Keratinocyte (primary cell): ENCODE results near the gene ACAP3. TPM values are rescaled to one million over a fixed set of nuclear protein-coding genes. Genes with fewer than 3 reads are reported as not detected.
A peak's percentile ranks its signal among the peaks of the same experiment; 100 is the strongest.

ENCODE experiments used
- DNase-seq: peaks from one replicate; pipeline ENCODE4 v3.0.0-alpha.2; 2011; ENCODE audit warnings: low read depth, missing footprints, low spot score
- FAIRE-seq: peaks from 2 replicates; lab custom pipeline; 2011; peaks lifted over from hg19 to GRCh38; lab: Jason Lieb, UNC
- H2AFZ ChIP-seq: 2 replicates; pipeline ENCODE4 v1.6.0; 2012; ENCODE audit warnings: low read length, control low read depth, inconsistent platforms; ENCODE audit not compliant: control insufficient read depth
- H3K27ac ChIP-seq: 2 replicates; pipeline ENCODE4 v1.5.1; 2011; ENCODE audit warnings: low read length; ENCODE audit not compliant: control insufficient read depth, insufficient read depth
- H3K27me3 ChIP-seq: 3 replicates; pipeline ENCODE4 v1.6.0; 2011; ENCODE audit warnings: low read length; ENCODE audit not compliant: control insufficient read depth, insufficient read depth; ENCODE audit errors: extremely low read depth
- H3K36me3 ChIP-seq, 2 experiments: 2 replicates in 1 of 2; 3 replicates in 1 of 2; pipeline ENCODE4 v1.5.1; 2011; ENCODE audit warnings: low read length in 2 of 2, mild to moderate bottlenecking in 1 of 2; ENCODE audit not compliant: control insufficient read depth in 2 of 2, insufficient read depth in 2 of 2; ENCODE audit errors: extremely low read depth in 1 of 2
- H3K4me1 ChIP-seq: 3 replicates; pipeline ENCODE4 v1.5.1; 2011; ENCODE audit warnings: low read length; ENCODE audit not compliant: control insufficient read depth, insufficient read depth; ENCODE audit errors: extremely low read depth
- H3K4me2 ChIP-seq: 3 replicates; pipeline ENCODE4 v1.6.0; 2011; ENCODE audit warnings: low read depth, low read length; ENCODE audit not compliant: control insufficient read depth, insufficient read depth; ENCODE audit errors: extremely low read depth
- H3K4me3 ChIP-seq, 3 experiments: fragments of 200-600 bp in 1 of 3; sonication (generic) in 1 of 3; 2 replicates in 2 of 3; 3 replicates in 1 of 3; pipeline ENCODE4 v1.5.1; 2011 to 2016; ENCODE audit warnings: low read length in 3 of 3, mild to moderate bottlenecking in 3 of 3, control low read depth in 2 of 3, inconsistent platforms in 1 of 3, low read depth in 1 of 3, mixed read lengths in 1 of 3, mixed run types in 1 of 3, moderate library complexity in 1 of 3; ENCODE audit not compliant: control insufficient read depth in 2 of 3, insufficient read depth in 2 of 3; ENCODE audit errors: extremely low read depth in 1 of 3
- H3K79me2 ChIP-seq: 2 replicates; pipeline ENCODE4 v1.6.0; 2012; ENCODE audit warnings: low read length; ENCODE audit not compliant: control insufficient read depth, insufficient read depth
- H3K9ac ChIP-seq: 3 replicates; pipeline ENCODE4 v1.6.0; 2011; ENCODE audit warnings: low read length; ENCODE audit not compliant: control insufficient read depth, insufficient read depth; ENCODE audit errors: extremely low read depth
- H3K9me1 ChIP-seq: 3 replicates; pipeline ENCODE4 v1.6.0; 2011; ENCODE audit warnings: low read length; ENCODE audit not compliant: control insufficient read depth, insufficient read depth; ENCODE audit errors: extremely low read depth
- H3K9me3 ChIP-seq: 2 replicates; pipeline ENCODE4 v1.5.1; 2012; ENCODE audit warnings: low read depth, low read length; ENCODE audit not compliant: control insufficient read depth
- H4K20me1 ChIP-seq: 3 replicates; pipeline ENCODE4 v1.6.0; 2011; ENCODE audit warnings: low read length; ENCODE audit not compliant: control insufficient read depth, insufficient read depth; ENCODE audit errors: extremely low read depth
- CTCF ChIP-seq, 3 experiments: IDR thresholded peaks in 1 of 3; conservative IDR thresholded peaks in 1 of 3; optimal IDR thresholded peaks in 1 of 3; 2 replicates in 2 of 3; 3 replicates in 1 of 3; pipeline versions ENCODE3 to v1.5.1; 2011; ENCODE audit warnings: low read length in 3 of 3, mild to moderate bottlenecking in 3 of 3, moderate library complexity in 2 of 3, control low read depth in 1 of 3, inconsistent platforms in 1 of 3; ENCODE audit not compliant: insufficient read depth in 2 of 3; ENCODE audit errors: extremely low read depth in 1 of 3
- EZH2 ChIP-seq: IDR thresholded peaks from one replicate; pipeline ENCODE4 v1.6.1; 2012; ENCODE audit warnings: inconsistent platforms, mild to moderate bottlenecking, low read length, moderate library complexity
- dilution Hi-C: fragments of 300-500 bp; cut with MboI; formaldehyde crosslinking; loops from one replicate; pipeline ENCODE4 v1.7.0; 2020; ENCODE audit warnings: low sequenced_read_pairs; ENCODE audit not compliant: extremely low pct_ligation_motif_present
- polyA plus RNA-seq, 5 experiments: library from polyadenylated mRNA; depleted of rRNA in 3 of 5; stranded (reverse) in 3 of 5; stranded (forward) in 1 of 5; unstranded in 1 of 5; fragments of >200 nt; gene quantifications; 1 replicate in 1 of 5; 2 replicates in 3 of 5; 3 replicates in 1 of 5; pipeline versions ENCODE4 v1.2.1 to v1.2.3, GENCODE V29; 2011 to 2012; ENCODE audit warnings: missing spikeins in 2 of 5, low read depth in 1 of 5, low replicate concordance in 1 of 5

The ACAP3 gene
- polyA plus RNA-seq, 1 donor (not counting 4 experiments of a cell fraction or from before 2014, with no cell fraction given), result 17.4 TPM

GRCh38 chr1:1291023-1291528 is 16.7 kb downstream of the ACAP3 start:
- Histone ChIP-seq H2AFZ (no peak overlapping the region), H3K9me1 (no peaks in the 10 kb centered on the region), H3K27me3 (peaks cover 5% of the 10 kb centered on the region), H3K27ac (no peak overlapping the region), H3K4me3 (no peak overlapping the region), H3K9me3 (no peaks in the 10 kb centered on the region), H3K79me2 (no peaks in the 10 kb centered on the region), H3K4me1 (peaks cover 9% of the 10 kb centered on the region), H3K9ac (no peak overlapping the region), H3K36me3 (no peaks in the 10 kb centered on the region), H4K20me1 (peaks cover 6% of the 10 kb centered on the region), H3K4me2 (no peak overlapping the region)
- dilution Hi-C loops, result no loop called here
- TF ChIP-seq CTCF (optimal IDR thresholded peaks at IDR 0.05 in 1 of 3, IDR thresholded peaks at IDR 0.05 in 1 of 3, conservative IDR thresholded peaks at IDR 0.05 in 1 of 3; ENCODE audit: extremely low read depth in 1 of 3, insufficient read depth in 2 of 3, low read length in 3 of 3), result no peak
- TF ChIP-seq EZH2, result no peak
- DNase-seq (no peak), FAIRE-seq (no peak)

- TF ChIP-seq CTCF (optimal IDR thresholded peaks at IDR 0.05 in 1 of 3, IDR thresholded peaks at IDR 0.05 in 1 of 3, conservative IDR thresholded peaks at IDR 0.05 in 1 of 3; ENCODE audit: extremely low read depth in 1 of 3, insufficient read depth in 2 of 3, low read length in 3 of 3) (peak; percentile 55 to 93 (median 85)), EZH2 (no peak)
- H2AFZ ChIP-seq, result no peak overlapping the region
- H3K27ac ChIP-seq, result no peak overlapping the region
- no peaks in the 10 kb centered on the region for H3K9me1 ChIP-seq
- DNase-seq (no peak), FAIRE-seq (peak; percentile 41)
- dilution Hi-C loops, result no loop called here
- H3K4me1 ChIP-seq, result peaks cover 9% of the 10 kb centered on the region
- peaks cover 5% of the 10 kb centered on the region for H3K27me3 ChIP-seq
- H3K9me3 ChIP-seq, result no peaks in the 10 kb centered on the region
- H3K4me3 ChIP-seq, result no peak overlapping the region
- H3K4me2 ChIP-seq, result no peak overlapping the region
- H4K20me1 ChIP-seq, result peaks cover 6% of the 10 kb centered on the region
- H3K36me3 ChIP-seq, result no peaks in the 10 kb centered on the region
- no peaks in the 10 kb centered on the region for H3K79me2 ChIP-seq
- H3K9ac ChIP-seq, result no peak overlapping the region
These were observed 17.4 kb downstream of the ACAP3 start for GRCh38 chr1:1290238-1290731.
